HEK293 (cell line): Measurements from ENCODE around the gene PRR3.

ENCODE experiments used
- CTCF ChIA-PET: fragments of 350-600 bp; formaldehyde crosslinking; extraction: SDS; loops from one replicate; lab custom pipeline; 2021; ENCODE audit warnings: antibody characterized with exemption; lab: Yijun Ruan, JAX
- POLR2A ChIA-PET: fragments of 300-600 bp; formaldehyde crosslinking; extraction: SDS; loops from one replicate; lab custom pipeline; 2020; ENCODE audit warnings: antibody characterized with exemption, inconsistent platforms; lab: Yijun Ruan, JAX
- H3K27ac ChIP-seq: fragments of 200-500 bp; sonication (Bioruptor generic); 2 replicates; pipeline ENCODE4 v1.5.1; 2014; ENCODE audit warnings: low read depth, low read length, control low read depth, inconsistent platforms; ENCODE audit errors: extremely low read depth
- H3K36me3 ChIP-seq, 2 experiments: fragments of 200-500 bp in 1 of 2; sonication (Bioruptor generic) in 1 of 2; 1 replicate in 1 of 2; 2 replicates in 1 of 2; pipeline ENCODE4 v1.5.1; 2014 to 2017; ENCODE audit warnings: inconsistent platforms in 2 of 2, low read length in 2 of 2; ENCODE audit not compliant: control insufficient read depth in 2 of 2, insufficient read depth in 1 of 2
- H3K4me1 ChIP-seq: fragments of 200-500 bp; sonication (Bioruptor generic); 2 replicates; pipeline ENCODE4 v1.5.1; 2014; ENCODE audit warnings: mild to moderate bottlenecking, low read length, inconsistent platforms; ENCODE audit not compliant: control insufficient read depth, insufficient read depth
- H3K4me3 ChIP-seq: 2 replicates; pipeline ENCODE4 v1.5.1; 2011; ENCODE audit warnings: low read depth, mild to moderate bottlenecking, control low read depth, low read length, moderate library complexity
- H3K9me3 ChIP-seq: fragments of 200-500 bp; sonication (Bioruptor generic); 2 replicates; pipeline ENCODE4 v1.5.1; 2014; ENCODE audit warnings: low read depth, low read length, inconsistent platforms; ENCODE audit not compliant: control insufficient read depth, insufficient read depth
- EGR2 ChIP-seq: fragments of 450-650 bp; formaldehyde crosslinking; IDR thresholded peaks from 2 replicates; pipeline ENCODE4 v1.5.1; 2016; ENCODE audit warnings: low read depth, missing biosample characterization, missing genetic modification characterization
- FEZF1 ChIP-seq: fragments of 450-650 bp; formaldehyde crosslinking; IDR thresholded peaks from 2 replicates; pipeline ENCODE4 v1.5.1; 2016; ENCODE audit warnings: missing biosample characterization, missing genetic modification characterization
- IKZF3 ChIP-seq: fragments of 450-650 bp; IDR thresholded peaks from 2 replicates; pipeline ENCODE4 v1.5.0; 2018; ENCODE audit warnings: missing biosample characterization, mild to moderate bottlenecking, missing genetic modification characterization, moderate library complexity
- SP3 ChIP-seq: fragments of 450-650 bp; formaldehyde crosslinking; IDR thresholded peaks from 2 replicates; pipeline ENCODE4 v1.5.1; 2016; ENCODE audit warnings: missing biosample characterization, missing genetic modification characterization
- WT1 ChIP-seq: fragments of 450-650 bp; formaldehyde crosslinking; IDR thresholded peaks from 2 replicates; pipeline ENCODE4 v1.5.1; 2016; ENCODE audit warnings: missing biosample characterization, missing genetic modification characterization
- ZEB2 ChIP-seq: fragments of 450-650 bp; formaldehyde crosslinking; IDR thresholded peaks from 2 replicates; pipeline ENCODE4 v1.5.1; 2016; ENCODE audit warnings: missing biosample characterization, missing genetic modification characterization
- ZNF354C ChIP-seq: fragments of 450-650 bp; formaldehyde crosslinking; IDR thresholded peaks from 2 replicates; pipeline ENCODE4 v1.5.1; 2016; ENCODE audit warnings: missing biosample characterization, missing genetic modification characterization, low read depth, borderline replicate concordance
- ZNF394 ChIP-seq: fragments of 450-650 bp; formaldehyde crosslinking; IDR thresholded peaks from 2 replicates; pipeline ENCODE4 v1.5.1; 2016; ENCODE audit warnings: missing biosample characterization, missing genetic modification characterization, mild to moderate bottlenecking, moderate library complexity, borderline replicate concordance
- ZNF48 ChIP-seq: fragments of 450-650 bp; formaldehyde crosslinking; IDR thresholded peaks from 2 replicates; pipeline ENCODE4 v1.5.1; 2016; ENCODE audit warnings: missing biosample characterization, missing genetic modification characterization
- ZNF571 ChIP-seq: fragments of 450-650 bp; formaldehyde crosslinking; IDR thresholded peaks from 2 replicates; pipeline ENCODE4 v1.5.0; 2017; ENCODE audit warnings: missing biosample characterization, missing genetic modification characterization
- ZNF600 ChIP-seq: fragments of 450-650 bp; formaldehyde crosslinking; IDR thresholded peaks from 2 replicates; pipeline ENCODE4 v1.5.1; 2016; ENCODE audit warnings: missing biosample characterization, missing genetic modification characterization
- ZNF777 ChIP-seq: fragments of 450-650 bp; formaldehyde crosslinking; IDR thresholded peaks from 2 replicates; pipeline ENCODE4 v1.5.1; 2017; ENCODE audit warnings: missing biosample characterization, missing genetic modification characterization, borderline replicate concordance
- ZSCAN23 ChIP-seq: fragments of 450-650 bp; formaldehyde crosslinking; IDR thresholded peaks from 2 replicates; pipeline ENCODE4 v1.5.1; 2016; ENCODE audit warnings: missing biosample characterization, missing genetic modification characterization
- TF ChIP-seq, protein P1 (sequence below): fragments of 450-650 bp; formaldehyde crosslinking; IDR thresholded peaks from 2 replicates; pipeline ENCODE4 v1.5.1; 2017; ENCODE audit warnings: missing biosample characterization, missing genetic modification characterization
- TF ChIP-seq, protein P2 (sequence below): fragments of 450-650 bp; formaldehyde crosslinking; IDR thresholded peaks from 2 replicates; pipeline ENCODE4 v1.5.1; 2016; ENCODE audit warnings: missing biosample characterization, missing genetic modification characterization
- TF ChIP-seq, protein P3 (sequence below): fragments of 450-650 bp; formaldehyde crosslinking; IDR thresholded peaks from 2 replicates; pipeline ENCODE4 v1.5.1; 2016; ENCODE audit warnings: missing biosample characterization, missing genetic modification characterization, low read depth

The PRR3 gene

DNA sequence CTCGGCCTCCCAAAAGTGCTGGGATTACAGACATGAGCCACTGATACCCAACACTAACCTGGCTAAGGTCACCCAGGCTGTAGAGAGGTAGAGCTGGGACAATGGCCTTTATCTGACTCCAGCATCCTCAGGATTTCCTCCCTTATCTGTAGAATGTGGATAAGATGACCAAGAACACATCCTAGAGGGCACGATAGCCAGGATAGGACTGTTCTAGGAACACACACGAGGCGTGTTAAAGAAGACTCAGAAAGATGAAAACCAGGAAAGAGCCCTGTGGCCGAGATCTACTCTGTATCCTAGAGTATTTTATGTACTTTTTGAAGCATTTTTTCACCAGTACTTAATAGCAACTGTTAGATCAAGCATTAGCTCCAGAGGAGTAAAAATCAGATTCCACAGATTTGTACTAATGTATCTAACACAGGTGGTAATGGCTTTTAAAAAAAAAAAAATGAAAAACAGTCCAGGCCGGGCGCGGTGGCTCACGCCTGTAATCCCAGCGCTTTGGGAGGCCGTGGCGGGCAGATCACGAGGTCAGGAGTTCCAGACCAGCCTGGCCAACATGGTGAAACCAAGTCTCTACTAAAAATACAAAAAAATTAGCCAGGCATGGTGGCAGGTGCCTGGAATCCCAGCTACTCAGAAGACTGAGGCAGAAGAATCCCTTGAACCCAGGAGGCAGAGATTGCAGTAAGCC is 42.7 kb downstream of the PRR3 start:
- Histone ChIP-seq H3K27ac (0 out of 2 replicates have a peak overlapping the region, but pooled peaks have one; percentile 2), H3K4me3 (no peak overlapping the region), H3K36me3 (peaks cover 34 to 57% of the 10 kb centered on the region in 2 experiments), H3K4me1 (no peaks in the 10 kb centered on the region), H3K9me3 (no peaks in the 10 kb centered on the region)
- TF ChIP-seq EGR2 (tag by site-specific recombination) (no peak), IKZF3 (0 out of 2 replicates have a peak, but pooled peaks have one; percentile 11), ZNF600 (tag by site-specific recombination) (peak; percentile 47; the same call in 1 of the 2 replicates)
- ChIA-PET CTCF (interaction anchor here (0.6 to 9.8 kb wide), 11 partner anchors 11 to 488 kb away, joined by 3 to 121 read pairs (median 5); no protein-coding TSS in a partner anchor), POLR2A (interaction anchor here (0.6 to 14.9 kb wide), 5 partner anchors 11 to 122 kb away, joined by 3 to 197 read pairs (median 4); partner anchors contain the start of gene ABCF1)

DNA sequence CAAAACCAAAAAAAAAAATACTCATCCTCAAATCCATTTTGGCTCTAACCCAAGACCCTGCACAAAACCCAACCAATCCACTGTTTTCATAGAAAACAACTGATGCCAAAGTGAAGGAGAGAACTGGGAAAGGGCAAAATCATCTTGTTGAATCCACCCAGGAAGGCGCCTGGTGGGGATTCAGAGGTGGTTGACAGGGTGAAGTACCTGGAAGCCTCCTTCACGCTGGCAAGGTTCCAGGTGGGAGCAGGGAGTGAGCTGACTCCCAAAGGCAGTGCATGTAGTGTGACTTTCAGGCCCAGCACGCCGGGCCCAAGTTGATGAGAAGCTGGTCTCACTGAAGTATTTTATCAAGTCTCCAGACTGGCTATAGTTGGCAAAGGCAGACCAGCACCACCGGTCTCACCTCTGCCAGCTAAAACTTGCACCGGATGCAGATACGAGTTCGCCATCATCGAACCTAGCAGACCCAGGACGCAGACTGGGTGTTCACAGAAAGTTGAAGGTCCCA is 43.4 kb downstream of the PRR3 start:
- no peaks in the 10 kb centered on the region for H3K9me3 ChIP-seq
- H3K4me3 ChIP-seq = no peak overlapping the region
- H3K27ac ChIP-seq = peak overlapping the region; percentile 40; the same call in 1 of the 2 replicates
- H3K4me1 ChIP-seq = no peaks in the 10 kb centered on the region
- TF ChIP-seq ZNF394 (tag by site-specific recombination) = peak; percentile 37; the same call in 1 of the 2 replicates
- TF ChIP-seq ZNF777 (tag by site-specific recombination) = no peak
- TF ChIP-seq, protein P1, sequence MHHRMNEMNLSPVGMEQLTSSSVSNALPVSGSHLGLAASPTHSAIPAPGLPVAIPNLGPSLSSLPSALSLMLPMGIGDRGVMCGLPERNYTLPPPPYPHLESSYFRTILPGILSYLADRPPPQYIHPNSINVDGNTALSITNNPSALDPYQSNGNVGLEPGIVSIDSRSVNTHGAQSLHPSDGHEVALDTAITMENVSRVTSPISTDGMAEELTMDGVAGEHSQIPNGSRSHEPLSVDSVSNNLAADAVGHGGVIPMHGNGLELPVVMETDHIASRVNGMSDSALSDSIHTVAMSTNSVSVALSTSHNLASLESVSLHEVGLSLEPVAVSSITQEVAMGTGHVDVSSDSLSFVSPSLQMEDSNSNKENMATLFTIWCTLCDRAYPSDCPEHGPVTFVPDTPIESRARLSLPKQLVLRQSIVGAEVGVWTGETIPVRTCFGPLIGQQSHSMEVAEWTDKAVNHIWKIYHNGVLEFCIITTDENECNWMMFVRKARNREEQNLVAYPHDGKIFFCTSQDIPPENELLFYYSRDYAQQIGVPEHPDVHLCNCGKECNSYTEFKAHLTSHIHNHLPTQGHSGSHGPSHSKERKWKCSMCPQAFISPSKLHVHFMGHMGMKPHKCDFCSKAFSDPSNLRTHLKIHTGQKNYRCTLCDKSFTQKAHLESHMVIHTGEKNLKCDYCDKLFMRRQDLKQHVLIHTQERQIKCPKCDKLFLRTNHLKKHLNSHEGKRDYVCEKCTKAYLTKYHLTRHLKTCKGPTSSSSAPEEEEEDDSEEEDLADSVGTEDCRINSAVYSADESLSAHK (tag by site-specific recombination) = no peak
- TF ChIP-seq FEZF1 (tag by site-specific recombination) = no peak
- TF ChIP-seq, protein P2, sequence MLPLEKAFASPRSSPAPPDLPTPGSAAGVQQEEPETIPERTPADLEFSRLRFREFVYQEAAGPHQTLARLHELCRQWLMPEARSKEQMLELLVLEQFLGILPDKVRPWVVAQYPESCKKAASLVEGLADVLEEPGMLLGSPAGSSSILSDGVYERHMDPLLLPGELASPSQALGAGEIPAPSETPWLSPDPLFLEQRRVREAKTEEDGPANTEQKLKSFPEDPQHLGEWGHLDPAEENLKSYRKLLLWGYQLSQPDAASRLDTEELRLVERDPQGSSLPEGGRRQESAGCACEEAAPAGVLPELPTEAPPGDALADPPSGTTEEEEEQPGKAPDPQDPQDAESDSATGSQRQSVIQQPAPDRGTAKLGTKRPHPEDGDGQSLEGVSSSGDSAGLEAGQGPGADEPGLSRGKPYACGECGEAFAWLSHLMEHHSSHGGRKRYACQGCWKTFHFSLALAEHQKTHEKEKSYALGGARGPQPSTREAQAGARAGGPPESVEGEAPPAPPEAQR = no peak
- TF ChIP-seq, protein P3, sequence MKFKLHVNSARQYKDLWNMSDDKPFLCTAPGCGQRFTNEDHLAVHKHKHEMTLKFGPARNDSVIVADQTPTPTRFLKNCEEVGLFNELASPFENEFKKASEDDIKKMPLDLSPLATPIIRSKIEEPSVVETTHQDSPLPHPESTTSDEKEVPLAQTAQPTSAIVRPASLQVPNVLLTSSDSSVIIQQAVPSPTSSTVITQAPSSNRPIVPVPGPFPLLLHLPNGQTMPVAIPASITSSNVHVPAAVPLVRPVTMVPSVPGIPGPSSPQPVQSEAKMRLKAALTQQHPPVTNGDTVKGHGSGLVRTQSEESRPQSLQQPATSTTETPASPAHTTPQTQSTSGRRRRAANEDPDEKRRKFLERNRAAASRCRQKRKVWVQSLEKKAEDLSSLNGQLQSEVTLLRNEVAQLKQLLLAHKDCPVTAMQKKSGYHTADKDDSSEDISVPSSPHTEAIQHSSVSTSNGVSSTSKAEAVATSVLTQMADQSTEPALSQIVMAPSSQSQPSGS (tag by site-specific recombination) = no peak
- TF ChIP-seq ZEB2 (tag by site-specific recombination) = no peak
- no peak for TF ChIP-seq ZNF354C (tag by site-specific recombination)
- 0 out of 2 replicates have a peak, but pooled peaks have one; percentile 26 for TF ChIP-seq WT1
- TF ChIP-seq ZNF600 (tag by site-specific recombination) = peak; percentile 30; the same call in 1 of the 2 replicates
- no peak for TF ChIP-seq SP3 (tag by site-specific recombination)
- TF ChIP-seq ZNF571 = no peak
- no peak for TF ChIP-seq ZSCAN23 (tag by site-specific recombination)
- TF ChIP-seq ZNF48 = no peak
- CTCF ChIA-PET = interaction anchor here (0.7 to 9.8 kb wide), 7 partner anchors 12 to 130 kb away, joined by 4 to 121 read pairs (median 5); no protein-coding TSS in a partner anchor
- H3K36me3 ChIP-seq = peaks cover 41 to 59% of the 10 kb centered on the region in 2 experiments
- POLR2A ChIA-PET = interaction anchor here (0.9 to 14.9 kb wide), 5 partner anchors 10 to 130 kb away, joined by 3 to 197 read pairs (median 5); no protein-coding TSS in a partner anchor
